Mucosa of descending colon (tissue), 3 donors: ENCODE data around the gene AMT. TPM values are rescaled to one million over a fixed set of nuclear protein-coding genes. Genes with fewer than 3 reads are reported as not detected.
A peak's percentile ranks its signal among the peaks of the same experiment; 100 is the strongest.

Experiments used
- ATAC-seq: fragments of 200-7000 bp; cut with Tn5 transposase; one replicate; pipeline ENCODE4 v1.9.1; 2020; ENCODE audit warnings: mild to moderate bottlenecking, moderate library complexity
- DNase-seq, 3 donors: peaks; one replicate each; pipeline ENCODE4 v3.0.0-alpha.2; 2020
- H3K36me3 ChIP-seq: fragments of 200-600 bp; one replicate; pipeline ENCODE4 v1.8.0; 2021; ENCODE audit warnings: low read depth, mild to moderate bottlenecking
- H3K4me1 ChIP-seq: fragments of 200-600 bp; one replicate; pipeline ENCODE4 v1.8.0; 2021; ENCODE audit warnings: low read depth, mild to moderate bottlenecking
- H3K4me3 ChIP-seq: fragments of 200-600 bp; one replicate; pipeline ENCODE4 v1.8.0; 2021; ENCODE audit warnings: mild to moderate bottlenecking
- H3K9me3 ChIP-seq: fragments of 200-600 bp; one replicate; pipeline ENCODE4 v1.8.0; 2021; ENCODE audit warnings: mild to moderate bottlenecking
- CTCF ChIP-seq: fragments of 200-600 bp; IDR thresholded peaks from one replicate; pipeline ENCODE4 v1.8.0; 2022; ENCODE audit warnings: antibody characterized with exemption, mild to moderate bottlenecking
- intact Hi-C, 2 donors: fragments of 100-400 bp; cut with DNase I in 1 of 2; cut with micrococcal nuclease in 1 of 2; formaldehyde crosslinking; loops; one replicate each; pipeline versions ENCODE4 v1.11.0 to v1.11.1; 2022; cut with DNase I, micrococcal nuclease
- long read RNA-seq, 2 donors: library from polyadenylated mRNA; unstranded; transcript quantifications; one replicate each; pipeline ENCODE4 v2.0.0, GENCODE V29; 2019 to 2021
- total RNA-seq, 3 donors: library from RNA; stranded (reverse); fragmentation: NEBNext Ultra II Directional in 2 of 3; extraction: Animal tissue kit (Norgen Biotek cat#: 25700) in 2 of 3; gene quantifications; one replicate each; pipeline versions ENCODE4 v1.2.1 to v1.2.4, GENCODE V29; 2021 to 2023
- donor health status: DM: no; HTN: no; CAD: no; lungs with moderate emphysema.
- donor health status: DM: no; HTN: no; CAD: no.
- donor health status: DM: no; HTN: yes; CAD: no.

The AMT gene
- 10 to 100 TPM; 15.8 to 36.3 (median 22.9) TPM for total RNA-seq
- long read RNA-seq, donor 1, full-length matches to known transcripts: 28 of 30 reads
- long read RNA-seq, donor 1, partial matches to known transcripts: 0 of 30 reads
- long read RNA-seq, donor 1, other reads (novel, unspliced or antisense): 2 of 30 reads
- long read RNA-seq, donor 2, transcript AMT-201 (9 exons, 2,280 nt): major isoform, 29 of 54 reads
- long read RNA-seq, donor 2, transcript AMT-202 (10 exons, 1,831 nt): minor isoform, 6 of 54 reads
- long read RNA-seq, donor 2, partial matches to known transcripts: 1 of 54 reads
- long read RNA-seq, donor 2, other reads (novel, unspliced or antisense): 8 of 54 reads

- no peaks in the 10 kb centered on the region for H3K9me3 ChIP-seq
- peak; percentile 78 to 80 (median 78) for DNase-seq
- no peak for TF ChIP-seq CTCF
- H3K36me3 ChIP-seq: no peaks in the 10 kb centered on the region
- ATAC-seq: peak; percentile 93
- intact Hi-C loops: no loop called here
- H3K4me1 ChIP-seq: no peaks in the 10 kb centered on the region
- H3K4me3 ChIP-seq: no peak within 1 kb of the TSS
Measured at GRCh38 chr3:49422379-49423248, at the start of gene AMT. Gene AMT (minus strand): TSS chr3:49422473. CDS start chr3:49422450, 23 bp downstream.

- Histone ChIP-seq H3K36me3 (peaks cover 3% of the 10 kb centered on the region), H3K4me1 (peaks cover 19% of the 10 kb centered on the region), H3K9me3 (no peaks in the 10 kb centered on the region), H3K4me3 (peak overlapping the region; percentile 74)
- ATAC-seq (peak; percentile 29), DNase-seq (no peak)
- no peak for TF ChIP-seq CTCF
- intact Hi-C loops: no loop called here
Measured at GRCh38 chr3:49470714-49471420, 48.6 kb upstream of the AMT start.

GRCh38 chr3:49469936-49470713 lies 47.9 kb upstream of the AMT start, which contains the start of gene DAG1:
Gene DAG1 (plus strand): TSS chr3:49470267. CDS start chr3:49510535, 40,268 bp downstream.
- intact Hi-C loops: no loop called here

GRCh38 chr3:49469037-49469935 lies 47.0 kb upstream of the AMT start:
- Histone ChIP-seq H3K9me3 (no peaks in the 10 kb centered on the region), H3K4me3 (no peak overlapping the region), H3K36me3 (peaks cover 3% of the 10 kb centered on the region), H3K4me1 (peaks cover 24% of the 10 kb centered on the region)
- DNase-seq (peak; percentile 67 to 83 (median 77)), ATAC-seq (peak; percentile 34)
- no peak for TF ChIP-seq CTCF
- intact Hi-C loops: no loop called here

More at GRCh38 chr3:49469936-49470713, 47.9 kb upstream of the AMT start, which contains the start of gene DAG1:
- Histone ChIP-seq H3K9me3 (no peaks in the 10 kb centered on the region), H3K36me3 (peaks cover 3% of the 10 kb centered on the region), H3K4me3 (peak within 1 kb of the TSS; percentile 74), H3K4me1 (peaks cover 24% of the 10 kb centered on the region)
- peak; percentile 98 to 99 (median 99) for DNase-seq
- peak; percentile 89 for ATAC-seq
- TF ChIP-seq CTCF: no peak
